HG03558 (cell line): ENCODE results near the gene RABGAP1L.
"Not testable (repeated sequence)": the region's sequence is repeated elsewhere in the genome, so short reads cannot be mapped to it uniquely, and the experiment has no call there.

Experiments used
- ATAC-seq: cut with Tn5 transposase; IDR thresholded peaks from one replicate; pipeline ENCODE4 v1.9.1; 2021; ENCODE audit warnings: moderate number of reproducible peaks; ENCODE audit not compliant: unreplicated experiment; ENCODE audit errors: extremely low read depth

Gene RABGAP1L

DNA sequence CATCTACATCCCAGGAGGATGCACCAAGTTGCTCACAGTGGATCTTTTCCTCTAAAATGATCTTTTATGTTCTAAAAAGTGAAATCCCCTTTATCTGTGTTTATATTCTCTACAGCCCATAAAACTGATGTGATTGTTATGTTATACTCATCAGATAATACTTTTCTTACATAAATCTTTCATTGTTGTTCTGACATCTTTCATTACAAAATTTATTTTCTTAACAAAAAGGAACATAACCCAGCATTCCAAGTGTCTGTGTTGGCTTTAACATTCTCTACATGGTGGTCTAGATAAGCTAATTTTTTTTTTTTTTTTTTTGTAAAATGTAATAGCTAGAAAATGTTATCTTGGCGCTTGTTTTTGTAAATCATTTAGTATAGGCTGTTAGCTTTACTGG, 832.2 kb downstream of the RABGAP1L start:
- ATAC-seq: no peak

DNA sequence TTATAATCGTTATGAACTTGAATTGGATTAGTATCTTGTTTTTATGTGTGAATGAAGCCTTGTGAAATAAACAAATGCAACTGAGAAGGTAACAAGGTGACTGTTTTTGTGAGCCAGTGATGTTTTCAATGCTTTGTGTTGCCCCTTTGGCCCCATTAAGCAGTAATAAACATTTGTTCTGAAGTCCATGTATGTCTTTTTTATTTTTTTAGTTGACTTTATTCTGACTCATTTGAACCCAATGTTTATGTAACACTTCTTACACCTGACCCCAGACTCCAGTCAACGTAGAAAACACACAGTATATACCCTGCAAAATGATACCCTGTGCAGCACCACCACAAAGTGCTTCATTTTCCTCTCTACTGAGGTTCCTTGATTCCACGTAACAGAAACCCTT, 835.8 kb downstream of the RABGAP1L start:
- ATAC-seq: no peak

GRCh38 chr1:174995916-174996315, 836.6 kb downstream of the RABGAP1L start:
- ATAC-seq: no peak

DNA sequence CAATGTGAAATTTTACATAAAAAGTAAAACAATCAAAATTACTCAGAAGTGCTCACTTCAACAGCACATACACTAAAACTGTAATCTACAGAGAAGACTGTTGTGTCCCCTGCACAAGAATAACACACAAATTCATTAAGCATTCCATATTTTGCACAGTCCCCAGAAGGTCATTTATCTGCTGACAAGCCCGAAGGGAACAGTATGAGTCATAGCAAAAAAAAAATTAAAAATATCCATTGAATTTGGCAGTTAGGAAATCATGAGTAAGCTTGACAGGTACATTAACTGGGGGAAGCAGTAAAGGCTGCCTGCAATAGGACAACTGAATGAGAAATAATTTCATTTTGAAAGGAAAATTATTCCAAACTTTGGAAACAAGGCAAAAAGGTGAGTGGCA, 837.2 kb downstream of the RABGAP1L start:
- ATAC-seq: no peak

- ATAC-seq: no peak
Observed at GRCh38 chr1:174997041-174997440, 837.7 kb downstream of the RABGAP1L start.

DNA sequence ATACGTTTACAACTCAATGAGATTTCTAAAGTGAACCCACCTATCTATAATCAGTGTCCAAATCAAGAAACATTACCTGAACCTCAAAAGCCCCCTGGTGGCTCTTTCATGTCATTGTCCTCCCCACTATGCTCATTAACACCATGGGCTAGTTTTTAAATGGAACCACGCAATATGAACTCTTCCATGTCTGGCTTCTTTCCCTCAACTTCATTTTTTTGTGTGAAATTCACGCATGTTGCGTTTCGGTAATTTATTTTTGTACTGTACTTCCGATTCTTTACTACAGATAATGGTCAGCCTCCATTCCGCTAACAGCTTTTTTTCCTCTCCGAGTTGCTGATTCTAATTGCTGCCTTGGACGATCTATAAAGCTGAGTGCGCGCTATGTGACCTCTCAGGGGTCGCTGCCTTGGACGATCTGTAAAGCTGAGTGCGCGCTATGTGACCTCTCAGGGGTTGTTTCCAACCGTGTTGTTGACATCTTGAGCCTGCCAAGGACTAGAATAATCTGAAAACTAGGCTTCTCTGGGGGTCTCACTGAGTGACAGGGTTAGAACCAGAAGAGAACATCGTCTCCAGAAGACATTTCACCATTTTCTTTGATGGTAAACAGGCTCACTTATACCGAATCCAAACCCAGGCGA, 839.4 kb downstream of the RABGAP1L start:
- no peak for ATAC-seq

DNA sequence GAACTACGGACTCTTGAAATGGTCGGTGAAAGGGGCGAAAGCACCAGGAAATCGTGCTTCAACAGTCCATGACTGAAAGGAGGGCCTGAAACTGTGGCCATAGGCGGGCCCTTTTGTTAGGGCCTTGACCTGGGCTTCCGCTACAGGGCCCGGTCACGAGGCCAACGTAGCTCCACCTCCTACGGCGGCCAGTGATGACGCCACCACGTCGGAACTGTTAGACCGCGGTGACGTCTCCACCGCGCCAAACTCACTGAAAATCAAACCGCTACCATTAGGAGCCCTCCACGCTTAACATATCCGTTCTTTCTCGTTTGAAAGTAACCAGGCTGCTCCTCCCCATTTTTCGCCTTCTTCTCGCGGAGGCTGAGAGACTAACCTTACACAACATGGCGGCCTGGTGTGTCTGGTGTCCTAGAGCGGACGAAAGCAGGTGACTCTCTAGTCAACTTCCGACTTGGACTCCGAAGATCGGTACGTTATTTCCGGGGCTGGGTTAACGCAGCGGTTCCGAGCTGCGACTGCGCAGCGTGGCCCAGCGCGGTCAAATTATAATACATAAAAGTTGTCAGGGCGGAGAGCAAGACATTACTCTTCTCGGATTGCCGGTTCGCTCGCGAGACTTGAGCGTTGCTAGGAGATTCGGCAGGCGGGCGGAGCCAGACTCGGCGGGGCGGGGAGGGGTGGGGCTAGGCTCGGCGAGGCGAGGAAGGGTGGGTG, 840.1 kb downstream of the RABGAP1L start:
- ATAC-seq: peak; percentile 57

DNA sequence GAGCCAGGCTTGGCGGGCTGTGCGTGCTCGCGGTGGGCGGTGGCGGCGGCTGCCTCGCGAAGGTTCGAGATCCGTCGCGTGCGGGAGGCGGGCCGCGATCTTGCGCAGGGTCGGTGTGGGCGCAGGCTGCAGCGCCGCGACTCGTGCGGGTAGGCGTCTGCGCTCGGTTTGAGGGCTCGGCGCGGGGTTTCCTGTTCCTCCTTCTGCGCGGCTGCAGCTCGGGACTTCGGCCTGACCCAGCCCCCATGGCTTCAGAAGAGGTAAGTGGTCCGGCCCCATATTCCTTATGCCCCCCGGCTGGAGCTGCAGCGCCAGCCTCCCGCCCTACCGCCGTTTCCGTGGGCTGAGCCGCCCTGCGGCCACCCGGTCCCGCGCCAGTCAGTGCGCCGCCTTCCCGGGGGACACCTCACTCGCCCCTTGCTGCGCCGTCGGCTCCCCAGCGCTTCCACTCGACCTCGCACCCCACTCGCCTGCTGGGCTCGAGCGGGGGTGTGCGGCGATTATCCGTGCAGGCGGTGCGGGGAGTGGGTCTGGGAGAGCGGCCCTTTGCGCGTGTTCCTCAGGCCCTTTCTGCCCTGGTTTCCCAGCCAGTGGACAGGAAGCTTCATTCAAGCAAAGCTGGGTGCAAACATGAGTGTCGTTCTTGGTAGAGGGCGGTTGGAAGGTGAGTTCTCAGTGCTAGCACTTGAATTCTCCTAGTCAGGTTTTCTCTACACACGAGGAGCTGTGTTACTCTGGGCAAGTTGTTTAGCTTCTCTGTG, 840.8 kb downstream of the RABGAP1L start, which contains the start of gene CACYBP:
TSS of gene CACYBP (plus strand) at position 12 of the 761 bp plus-strand sequence. CDS start at position 246, 234 bp downstream.
- ATAC-seq: peak; percentile 1

DNA sequence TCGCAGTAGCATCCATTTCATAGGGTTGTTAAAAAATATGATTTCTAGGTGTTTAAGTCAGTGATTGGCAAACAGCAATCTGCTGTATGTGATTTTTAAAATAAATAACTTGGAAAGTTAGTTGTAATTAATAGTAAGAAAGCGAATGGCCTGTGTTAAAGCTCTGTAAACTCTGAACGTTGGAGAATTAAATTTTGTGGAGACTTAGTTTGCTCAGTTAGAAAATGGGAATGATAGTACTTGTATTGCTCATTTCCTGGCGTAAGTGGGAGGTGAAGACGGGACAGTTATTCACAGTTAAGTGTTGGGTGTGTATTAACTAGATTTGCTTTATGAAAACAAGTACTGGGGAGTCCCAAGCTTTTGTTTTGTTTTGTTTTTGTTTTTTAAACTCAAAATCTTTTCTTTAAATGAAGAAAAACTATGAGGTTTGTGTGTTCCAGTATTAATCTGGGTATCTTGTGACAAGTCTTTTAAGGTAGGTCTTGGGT, 841.4 kb downstream of the RABGAP1L start:
- ATAC-seq: no peak

- ATAC-seq: no peak
Observed at GRCh38 chr1:175002910-175003517, 843.7 kb downstream of the RABGAP1L start.

DNA sequence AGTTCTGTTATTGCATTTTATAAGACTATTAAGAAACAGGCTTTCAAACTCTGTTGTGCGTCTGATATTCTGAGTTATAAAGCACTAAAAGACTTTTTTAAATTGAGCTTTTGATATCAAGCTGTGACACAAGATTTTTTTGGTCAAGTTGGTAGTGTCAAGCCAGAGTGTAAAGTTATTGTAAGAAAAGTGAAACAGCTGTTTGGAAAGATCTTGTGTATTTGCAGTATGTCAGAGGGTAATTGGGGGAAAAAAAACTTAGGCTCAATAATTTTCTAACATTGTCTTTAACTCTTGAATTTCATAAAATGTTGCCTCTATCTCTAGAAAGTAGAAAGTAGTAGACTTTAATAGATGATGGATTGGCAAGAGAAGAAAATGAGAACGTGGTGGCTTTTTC, 844.2 kb downstream of the RABGAP1L start:
- no peak for ATAC-seq

- ATAC-seq: no peak
Observed at GRCh38 chr1:175005085-175005783, 845.9 kb downstream of the RABGAP1L start.

DNA sequence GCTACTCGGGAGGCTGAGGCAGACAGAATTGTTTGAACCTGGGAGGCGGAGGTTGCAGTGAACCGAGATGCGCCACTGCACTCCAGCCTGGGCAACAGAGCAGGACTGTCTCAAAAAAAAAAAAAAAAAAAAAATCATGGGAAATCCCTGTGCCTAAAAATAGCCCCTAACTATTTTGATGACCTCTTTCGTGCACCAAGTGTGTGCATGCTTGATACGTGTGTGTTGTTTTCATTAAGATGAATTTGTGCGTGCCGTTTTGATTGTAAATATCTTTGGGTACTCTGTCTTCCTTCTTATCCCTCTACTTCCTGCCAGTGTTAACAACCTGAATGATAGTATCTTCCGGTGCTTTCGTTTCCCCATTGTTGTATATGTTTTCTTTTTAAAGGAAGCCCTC, 850.2 kb downstream of the RABGAP1L start:
- ATAC-seq: no peak

GRCh38 chr1:175013445-175013844, 854.1 kb downstream of the RABGAP1L start:
- no peak for ATAC-seq

DNA sequence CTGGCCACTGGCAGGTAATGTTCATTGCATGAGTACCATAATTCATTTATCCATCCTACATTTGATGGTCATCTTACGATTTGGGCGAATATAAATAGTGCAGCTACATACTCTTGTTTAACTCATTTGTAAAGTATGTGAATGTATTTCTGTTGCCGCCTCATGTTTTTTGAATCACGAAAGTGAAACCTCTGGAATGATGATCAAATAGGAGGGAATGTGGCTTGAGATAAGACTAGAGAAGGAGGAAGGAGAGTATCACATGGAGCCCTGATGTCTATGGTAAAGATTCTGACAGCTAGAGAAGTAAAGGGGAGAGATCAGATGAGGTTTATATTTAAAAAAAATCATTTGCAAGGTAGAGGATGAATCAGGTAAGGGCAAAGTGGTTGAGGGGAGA, 855.9 kb downstream of the RABGAP1L start:
- ATAC-seq: no peak

- no peak for ATAC-seq
Observed at GRCh38 chr1:175019524-175019923, 860.2 kb downstream of the RABGAP1L start.

- ATAC-seq: peak; percentile 85
Observed at GRCh38 chr1:175023043-175023921, 864.0 kb downstream of the RABGAP1L start, which contains the start of gene MRPS14. Gene MRPS14, minus strand, starts transcription at chr1:175023425. Its CDS starts 17 bp downstream, at chr1:175023408.

DNA sequence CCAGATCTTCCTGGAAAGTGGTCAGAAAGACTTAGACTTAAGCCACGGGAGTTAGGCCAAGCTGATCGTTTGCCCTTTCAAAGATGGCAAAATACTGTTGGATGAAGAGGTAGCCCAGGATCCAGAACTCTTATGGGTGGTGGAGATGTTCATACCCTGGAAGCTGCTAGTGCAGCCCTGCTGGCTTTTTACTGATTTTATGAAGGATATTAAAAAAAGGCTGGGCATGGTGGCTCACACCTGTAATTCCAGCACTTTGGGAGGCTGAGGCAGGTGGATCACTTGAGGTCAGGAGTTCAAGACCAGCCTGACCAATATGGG, 864.6 kb downstream of the RABGAP1L start:
- ATAC-seq: not testable (repeated sequence)

DNA sequence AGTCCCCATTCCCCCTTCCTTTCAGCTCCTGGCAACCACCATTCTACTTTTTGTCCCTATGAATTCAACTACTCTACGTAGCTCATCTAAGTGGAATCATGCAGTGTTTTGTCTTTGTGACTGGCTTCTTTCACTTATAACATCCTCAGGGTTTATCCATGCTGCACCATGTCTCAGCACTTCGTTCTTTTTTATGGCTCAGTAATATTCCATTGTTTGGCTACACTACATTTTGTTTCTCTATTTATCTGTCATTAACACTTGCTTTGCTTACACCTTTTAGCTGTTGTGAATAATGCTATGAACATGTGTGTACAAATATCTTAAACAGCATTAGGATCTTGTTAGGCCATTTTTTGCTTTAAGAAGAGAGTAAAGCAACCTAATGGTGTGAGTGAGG, 865.5 kb downstream of the RABGAP1L start:
- ATAC-seq: no peak
